ENCODE results near the gene DGKH. TPM values are rescaled to one million over a fixed set of nuclear protein-coding genes. Genes with fewer than 3 reads are reported as not detected.
A peak's percentile ranks its signal among the peaks of the same experiment; 100 is the strongest.
"Not testable (repeated sequence)": the region's sequence is repeated elsewhere in the genome, so short reads cannot be mapped to it uniquely, and the experiment has no call there.

Gene DGKH
- total RNA-seq, 1 donor from 2014 or later: 11.8 TPM

DNA sequence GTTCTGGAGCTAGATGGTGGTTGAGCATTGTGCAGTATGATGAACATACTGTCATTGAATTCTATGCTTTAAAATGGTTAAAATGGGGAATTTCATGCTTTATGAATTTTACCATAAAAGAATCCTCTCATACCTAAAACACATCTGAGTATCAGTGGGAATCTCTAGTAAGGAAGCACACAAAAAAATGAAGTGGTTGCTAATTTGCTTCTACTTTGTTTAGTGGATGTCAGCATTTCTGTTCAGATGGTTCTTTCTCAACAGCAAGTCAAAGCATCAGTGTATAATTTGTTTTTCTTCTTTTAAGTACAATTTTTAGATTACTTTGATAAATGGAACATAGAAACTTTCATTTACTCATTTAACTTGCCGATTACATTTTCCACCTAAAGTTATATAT is 171.4 kb downstream of the DGKH start:
- DNase-seq (ENCODE audit: low spot score): no peak

DNA sequence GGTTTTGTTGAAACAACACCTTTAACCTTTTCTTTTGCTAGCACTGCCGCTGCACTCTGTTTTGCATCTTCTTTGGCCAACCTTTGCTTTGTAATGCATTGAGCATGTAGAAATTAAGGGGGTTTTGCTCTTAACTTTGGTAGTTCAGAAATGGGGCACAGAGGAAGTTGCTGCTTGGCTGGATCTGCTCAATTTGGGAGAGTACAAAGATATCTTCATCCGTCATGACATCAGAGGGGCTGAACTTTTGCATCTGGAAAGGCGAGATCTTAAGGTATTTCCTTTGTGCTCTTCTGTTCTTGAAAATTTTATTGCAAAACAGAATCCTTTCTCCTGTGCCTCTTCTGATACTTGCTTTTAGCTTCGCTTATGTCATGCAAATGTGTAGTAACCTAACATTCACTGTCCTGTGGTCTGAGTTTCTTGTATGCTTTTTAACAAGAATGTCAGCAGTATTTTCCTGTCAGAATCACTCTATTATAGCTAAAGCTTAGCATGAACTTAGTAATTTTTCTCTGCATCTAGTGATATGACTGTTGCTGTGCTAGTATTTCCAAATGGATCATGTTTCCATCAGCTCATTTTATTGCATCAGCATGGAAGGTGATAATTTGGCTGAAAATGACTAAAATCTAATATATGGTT is 172.8 kb downstream of the DGKH start:
- DNase-seq (ENCODE audit: low spot score): no peak

DNA sequence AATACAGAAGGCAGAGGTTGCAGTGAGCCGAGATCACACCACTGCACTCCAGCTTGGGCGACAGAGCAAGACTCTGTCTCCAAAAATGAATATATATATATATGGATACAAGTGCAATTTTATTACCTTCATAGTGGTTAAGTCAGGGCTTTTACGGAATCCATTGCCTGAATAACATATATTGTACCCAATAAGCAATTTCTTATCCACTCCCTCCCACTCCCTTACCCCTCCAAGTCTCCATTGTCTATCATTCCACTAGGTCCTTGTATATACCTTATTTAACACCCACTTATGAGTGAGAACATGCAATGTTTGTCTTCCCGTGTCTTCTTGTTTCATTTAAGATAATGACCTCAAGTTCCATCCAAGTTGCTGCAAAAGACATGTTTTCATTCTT is 175.2 kb downstream of the DGKH start:
- no peak for DNase-seq (ENCODE audit: low spot score)

DNA sequence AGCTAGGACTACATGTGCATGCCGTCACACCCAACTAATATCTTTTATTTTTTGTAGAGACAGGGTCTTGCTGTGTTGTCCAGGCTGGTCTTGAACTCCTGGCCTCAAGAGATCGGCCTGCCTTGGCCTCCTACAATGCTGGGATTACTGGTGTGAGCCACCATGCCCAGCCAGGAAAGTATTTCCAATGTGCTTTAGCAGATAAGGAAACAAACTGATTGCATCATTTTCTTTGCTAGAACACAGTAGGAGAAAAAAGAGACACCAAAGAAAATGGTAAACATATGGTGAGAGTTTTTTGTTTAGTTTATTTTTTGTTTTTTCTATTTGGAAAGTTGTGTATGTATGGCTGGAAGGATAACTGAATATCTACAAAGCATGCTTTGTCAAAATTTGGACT is 176.6 kb downstream of the DGKH start:
- DNase-seq (ENCODE audit: low spot score): no peak

DNA sequence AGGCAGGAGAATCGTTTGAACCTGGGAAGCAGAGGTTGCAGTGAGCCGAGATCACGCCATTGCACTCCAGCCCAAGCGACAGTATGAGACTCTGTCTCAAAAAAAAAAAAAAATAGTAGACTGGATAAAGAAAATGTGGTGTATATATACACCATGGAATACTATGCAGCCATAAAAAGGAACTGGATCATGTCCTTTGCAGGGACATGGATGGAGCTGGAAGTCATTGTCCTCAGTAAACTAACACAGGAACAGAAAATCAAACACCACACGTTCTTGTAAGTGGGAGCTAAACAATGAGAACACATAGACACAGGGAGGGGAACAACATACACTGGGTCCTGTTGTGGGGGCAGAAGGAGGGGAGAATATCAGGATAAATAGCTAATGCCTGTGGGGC is 178.3 kb downstream of the DGKH start:
- not testable (repeated sequence) for DNase-seq (ENCODE audit: low spot score)

DNA sequence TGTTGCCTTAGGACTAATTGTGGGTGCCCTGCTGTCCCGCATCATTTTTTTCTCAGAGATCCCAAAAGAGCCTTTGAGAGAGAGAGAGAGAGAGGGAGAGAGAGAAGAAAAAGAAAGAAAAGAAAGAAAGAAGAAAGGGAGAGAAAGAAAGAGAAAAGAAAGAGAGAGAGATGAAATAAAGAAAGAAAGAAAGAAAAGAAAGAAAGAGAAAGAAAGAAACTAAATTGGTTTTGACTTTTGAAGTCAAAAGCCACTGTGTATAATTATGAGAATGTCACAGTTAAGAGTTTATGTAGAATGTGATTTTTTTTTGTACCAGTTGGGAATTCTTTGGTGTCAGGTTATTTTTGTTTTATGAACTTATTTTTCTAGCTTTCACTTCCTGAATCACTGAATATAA is 180.1 kb downstream of the DGKH start:
- no peak for DNase-seq (ENCODE audit: low spot score)

DNA sequence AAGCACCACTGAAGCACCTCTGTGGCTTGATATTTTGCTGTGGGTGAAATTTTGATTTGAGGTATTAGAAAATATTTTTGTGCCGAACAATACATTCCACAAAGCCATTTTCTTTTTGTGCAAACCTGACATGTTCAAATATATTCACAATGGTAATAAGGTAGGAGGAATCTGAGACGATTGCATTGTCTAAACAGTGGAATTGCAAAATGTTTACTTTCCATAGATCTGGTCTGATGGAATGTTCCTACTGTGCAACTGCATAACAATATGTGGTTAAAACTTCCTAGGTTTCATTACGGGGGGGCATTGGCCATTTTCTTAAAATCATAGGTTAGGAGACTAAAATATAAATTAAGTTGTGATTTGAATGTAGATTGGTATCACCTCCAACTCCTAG is 180.8 kb downstream of the DGKH start:
- no peak for DNase-seq (ENCODE audit: low spot score)

DNA sequence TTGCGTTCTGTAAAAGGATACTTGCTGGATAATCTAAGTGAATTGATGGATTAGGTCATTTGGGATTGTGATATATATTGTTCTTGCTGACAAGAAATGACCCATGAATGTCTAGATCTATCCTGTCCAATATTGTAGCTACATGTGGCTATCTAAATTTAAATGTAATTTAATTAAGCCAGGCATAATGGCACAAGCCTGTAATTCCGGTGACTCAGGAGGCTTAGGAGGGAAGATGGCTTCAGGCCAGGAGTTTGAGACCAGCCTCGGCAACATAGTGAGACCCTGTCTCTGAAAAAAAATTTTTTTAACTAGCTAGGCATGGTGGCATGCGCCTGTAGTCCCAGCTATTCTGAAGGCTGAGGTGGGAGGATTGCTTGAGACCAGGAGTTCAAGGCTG is 184.2 kb downstream of the DGKH start:
- no peak for DNase-seq (ENCODE audit: low spot score)

DNA sequence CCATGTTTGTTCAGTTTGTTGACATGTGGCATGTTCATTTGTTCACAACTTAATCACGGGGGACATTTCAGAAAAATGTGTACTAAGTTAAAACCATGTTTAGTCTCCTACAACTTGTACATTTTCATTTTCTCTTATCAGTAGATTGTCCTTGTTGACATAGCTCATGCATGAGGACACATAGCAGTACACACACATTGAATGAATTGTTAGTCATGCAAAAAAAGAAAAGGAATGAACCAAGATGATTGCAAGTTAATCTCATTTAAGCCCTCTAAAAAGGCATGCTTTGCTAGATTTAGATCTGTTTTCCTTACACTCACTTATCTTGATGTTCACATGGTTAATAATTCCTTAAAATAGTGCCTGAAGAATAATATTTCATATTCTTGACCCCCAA is 185.3 kb downstream of the DGKH start:
- DNase-seq (ENCODE audit: low spot score): no peak

DNA sequence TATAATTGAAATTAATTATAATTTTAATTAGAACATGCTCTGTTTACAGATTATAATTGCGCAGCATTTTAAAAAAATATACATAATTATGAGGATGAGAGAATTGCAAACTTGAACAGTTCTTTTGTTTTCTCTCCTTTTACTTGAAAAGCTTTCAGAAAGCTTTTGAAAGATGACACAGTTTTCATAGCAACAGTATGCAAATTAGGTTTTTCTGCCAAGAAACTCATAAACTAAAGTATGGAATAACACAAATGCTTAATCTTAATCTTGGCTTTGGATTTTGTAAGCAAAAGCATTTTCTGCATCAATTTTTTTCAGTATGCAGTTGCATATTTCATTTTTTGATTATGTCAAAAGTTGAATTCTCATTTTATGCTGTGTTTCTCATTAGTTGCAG is 190.7 kb downstream of the DGKH start:
- no peak for DNase-seq (ENCODE audit: low spot score)

DNA sequence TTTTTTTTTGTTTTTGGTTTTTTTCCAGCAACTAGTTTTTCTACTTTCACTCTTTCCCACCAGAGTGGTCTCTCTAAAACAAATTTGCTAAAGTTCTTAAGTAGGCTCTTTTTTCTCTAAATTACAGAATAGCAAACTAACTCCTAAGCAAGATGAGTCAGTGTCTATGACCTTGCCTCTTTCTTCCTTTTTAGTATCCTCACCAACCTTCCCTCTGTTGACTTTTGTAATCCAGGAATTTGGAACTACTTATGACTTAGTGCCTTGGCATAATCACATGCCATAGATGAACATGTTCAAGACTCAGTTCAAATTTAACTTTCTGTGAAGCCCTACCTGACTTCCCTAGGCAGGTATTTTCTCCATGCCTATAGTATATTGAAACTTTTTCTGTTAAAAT is 191.2 kb downstream of the DGKH start:
- no peak for DNase-seq (ENCODE audit: low spot score)

DNA sequence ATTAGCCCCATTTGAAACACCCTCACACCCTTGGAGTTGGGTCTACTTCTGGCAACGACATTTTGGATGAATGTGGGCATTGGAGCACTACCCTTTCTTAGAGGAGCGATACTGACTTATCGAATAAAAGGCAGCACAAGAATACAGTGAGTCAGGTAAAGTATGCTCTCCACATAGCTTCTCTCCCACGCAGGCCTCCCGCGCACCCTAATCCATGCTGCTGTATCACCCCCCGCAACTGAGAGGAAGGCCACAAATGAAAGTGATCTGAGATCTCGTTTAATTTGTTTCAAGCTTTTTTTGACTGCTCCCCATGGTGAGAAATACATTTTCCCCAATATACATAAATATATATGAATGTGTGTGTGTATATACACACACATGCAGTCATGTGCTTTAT is 198.1 kb downstream of the DGKH start:
- no peak for DNase-seq (ENCODE audit: low spot score)

DNA sequence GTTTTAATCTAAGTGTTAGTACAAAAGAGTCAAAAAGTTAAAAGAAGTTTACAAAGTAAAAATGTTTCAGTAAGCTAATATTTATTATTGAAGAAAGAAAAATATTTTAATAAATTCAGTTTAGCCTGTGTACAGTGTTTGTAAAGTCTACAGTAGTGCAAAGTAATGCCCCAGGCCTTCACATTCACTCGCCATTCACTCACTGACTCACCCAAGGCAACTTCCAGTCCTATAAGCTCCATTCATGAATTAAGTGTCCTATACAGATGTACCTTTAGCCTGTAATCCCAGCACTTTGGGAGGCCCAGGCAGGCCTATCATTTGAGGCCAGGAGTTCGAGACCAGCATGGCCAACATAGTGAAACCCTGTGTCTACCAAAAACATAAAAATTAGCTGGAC is 199.4 kb downstream of the DGKH start:
- DNase-seq (ENCODE audit: low spot score): no peak

DNA sequence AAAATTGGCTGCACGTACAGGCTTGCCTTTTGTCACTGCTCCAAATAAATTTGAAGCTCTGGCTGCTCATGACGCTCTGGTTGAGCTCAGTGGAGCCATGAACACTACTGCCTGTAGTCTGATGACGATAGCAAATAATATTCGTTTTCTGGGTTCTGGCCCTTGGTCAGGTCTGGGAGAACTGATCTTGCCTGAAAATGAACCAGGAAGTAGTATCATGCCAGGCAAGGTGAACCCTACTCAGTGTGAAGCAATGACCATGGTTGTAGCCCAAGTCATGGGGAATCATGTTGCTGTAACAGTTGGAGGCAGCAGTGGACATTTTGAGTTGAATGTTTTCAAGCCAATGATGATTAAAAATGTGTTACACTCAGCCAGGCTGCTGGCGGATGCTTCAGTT is 207.4 kb downstream of the DGKH start:
- DNase-seq (ENCODE audit: low spot score): no peak

DNA sequence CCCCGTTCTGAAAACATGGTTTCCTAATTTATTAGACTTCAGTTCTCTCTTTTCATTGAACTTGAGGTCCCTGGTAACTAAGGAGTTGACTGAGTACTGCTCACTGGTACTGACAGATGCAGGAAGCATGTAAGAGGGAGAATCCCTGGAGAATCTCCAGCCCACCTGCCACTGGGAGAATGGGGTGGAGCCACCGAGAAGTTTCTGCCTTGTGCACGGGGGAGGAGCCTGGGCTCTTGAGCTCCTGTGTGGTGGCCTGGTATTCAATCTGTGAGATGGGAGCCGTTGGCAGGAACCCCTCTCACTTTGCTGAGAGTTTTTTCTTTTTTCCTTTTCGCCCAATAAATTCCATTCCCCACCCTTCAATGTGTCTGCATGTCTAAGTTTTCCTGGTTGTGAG is 210.3 kb downstream of the DGKH start:
- no peak for DNase-seq (ENCODE audit: low spot score)

DNA sequence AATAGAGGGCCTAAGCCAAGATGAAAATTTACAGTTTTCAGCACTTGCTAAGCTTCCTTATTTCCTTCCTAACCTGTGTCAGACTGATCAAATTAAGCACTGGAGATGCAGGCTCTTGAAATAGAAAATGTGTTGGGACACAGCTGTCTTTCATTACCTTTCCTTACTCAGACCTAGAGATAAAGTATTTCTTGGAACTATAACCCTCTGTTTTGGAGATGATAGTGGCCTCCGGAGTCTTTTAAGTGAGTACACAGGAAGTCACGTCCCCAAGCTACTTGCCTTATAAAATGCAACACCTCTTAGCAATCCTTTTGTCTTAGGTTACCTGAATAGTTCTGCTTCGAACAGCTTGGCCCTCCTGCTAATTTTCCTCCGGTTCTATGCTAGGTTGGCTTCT is 211.1 kb downstream of the DGKH start:
- no peak for DNase-seq (ENCODE audit: low spot score)

DNA sequence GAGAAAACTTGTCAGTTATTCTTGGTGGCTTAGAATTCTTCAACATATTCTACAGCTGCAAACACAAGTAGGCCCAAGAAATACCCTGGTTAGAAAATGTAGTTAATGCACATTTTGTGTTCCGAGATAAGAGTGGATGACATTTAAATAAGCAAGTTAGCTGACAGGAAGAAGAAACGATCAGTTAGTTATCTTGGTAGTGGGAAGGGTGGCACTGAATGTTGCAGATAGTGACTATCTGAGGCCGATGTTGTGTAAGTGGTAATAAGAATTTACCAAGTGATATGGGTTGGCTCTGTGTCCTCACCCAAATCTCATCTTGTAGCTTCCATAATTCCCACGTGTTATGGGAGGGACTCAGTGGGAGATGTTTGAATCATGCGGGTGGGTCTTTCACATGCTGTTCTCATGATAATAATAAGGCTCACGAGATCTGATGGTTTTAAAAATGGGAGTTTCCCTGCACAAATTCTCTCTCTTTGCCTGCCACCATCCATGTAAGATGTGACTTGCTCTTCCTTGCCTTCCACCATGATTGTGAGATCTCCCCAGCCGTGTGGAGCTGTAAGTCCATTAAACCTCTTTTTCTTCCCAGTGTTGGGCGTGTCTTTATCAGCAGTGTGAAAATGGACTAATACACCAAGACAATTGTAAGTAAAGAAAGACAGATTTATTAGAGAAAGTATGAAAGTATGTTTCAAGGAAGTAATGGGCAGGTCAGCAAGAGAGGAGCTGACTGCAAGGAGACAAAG is 212.6 kb downstream of the DGKH start:
- DNase-seq (ENCODE audit: low spot score): no peak

DNA sequence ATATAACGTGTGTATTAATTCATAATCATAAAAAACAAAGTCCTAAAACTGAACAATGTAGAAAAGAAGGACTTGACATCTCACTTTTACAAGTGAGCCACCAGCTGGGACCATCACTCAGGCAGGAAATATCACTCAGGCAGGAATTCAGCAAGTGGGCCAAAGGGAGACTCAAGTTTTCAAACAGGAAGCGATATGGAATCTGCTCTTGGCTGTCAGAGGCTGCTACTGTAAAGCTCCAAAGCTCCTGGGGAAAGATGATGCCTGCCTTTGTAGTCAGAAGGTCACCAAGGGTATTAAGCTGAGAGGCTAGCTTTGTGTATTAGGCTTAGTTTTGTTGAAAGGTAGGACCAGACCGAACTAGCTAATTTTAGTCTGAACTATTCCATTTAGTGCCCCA is 218.0 kb downstream of the DGKH start:
- no peak for DNase-seq (ENCODE audit: low spot score)

DNA sequence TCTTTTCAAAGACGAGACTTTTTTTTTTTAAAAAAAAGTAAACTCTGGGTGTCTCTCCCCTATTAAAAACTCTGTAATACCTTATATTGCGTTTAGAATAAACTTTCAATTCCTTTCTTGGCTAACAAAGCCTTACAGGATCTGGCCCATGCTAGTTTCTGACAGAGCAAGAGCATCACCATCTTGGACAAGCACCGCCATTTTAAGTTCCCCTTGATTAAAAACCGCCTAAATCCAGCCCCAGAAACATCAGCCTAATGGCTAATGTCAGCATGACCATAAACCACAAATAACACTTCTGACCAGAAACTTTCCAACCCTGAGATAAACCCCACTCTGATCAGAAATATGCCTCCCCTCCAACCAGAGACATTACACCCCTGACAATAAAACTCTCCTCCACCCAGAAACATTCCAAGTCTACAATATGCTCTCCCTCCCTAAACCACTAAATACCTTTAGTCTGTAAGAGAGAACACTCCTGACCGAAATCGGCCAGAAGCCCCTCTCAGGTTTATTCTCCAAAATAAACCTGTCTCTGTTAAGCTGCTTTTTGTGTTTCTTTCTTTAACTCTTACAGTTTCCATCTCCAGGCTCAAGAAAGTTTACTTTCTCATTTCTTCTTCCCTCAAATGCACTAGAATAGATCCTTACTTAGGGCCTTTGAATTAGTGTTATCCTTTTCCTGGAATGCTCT is 221.9 kb downstream of the DGKH start:
- no peak for DNase-seq (ENCODE audit: low spot score)

DNA sequence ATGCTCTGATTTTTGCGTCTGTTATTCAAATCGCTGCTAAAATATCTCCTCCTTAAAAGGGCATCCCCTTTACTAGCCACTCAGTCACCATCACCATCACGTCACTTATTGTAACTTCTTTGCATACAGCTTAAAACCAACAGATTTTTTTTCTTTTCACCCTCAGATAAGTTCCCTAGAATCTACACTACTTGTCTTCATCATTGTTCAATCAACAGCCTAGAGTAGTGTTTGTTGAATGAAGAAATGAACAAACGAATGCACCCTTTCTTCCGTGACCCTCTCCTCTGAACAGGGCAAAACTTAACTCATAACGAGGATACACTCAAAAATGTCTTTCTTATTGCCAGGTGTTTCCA is 222.4 kb downstream of the DGKH start:
- no peak for DNase-seq (ENCODE audit: low spot score)

DNA sequence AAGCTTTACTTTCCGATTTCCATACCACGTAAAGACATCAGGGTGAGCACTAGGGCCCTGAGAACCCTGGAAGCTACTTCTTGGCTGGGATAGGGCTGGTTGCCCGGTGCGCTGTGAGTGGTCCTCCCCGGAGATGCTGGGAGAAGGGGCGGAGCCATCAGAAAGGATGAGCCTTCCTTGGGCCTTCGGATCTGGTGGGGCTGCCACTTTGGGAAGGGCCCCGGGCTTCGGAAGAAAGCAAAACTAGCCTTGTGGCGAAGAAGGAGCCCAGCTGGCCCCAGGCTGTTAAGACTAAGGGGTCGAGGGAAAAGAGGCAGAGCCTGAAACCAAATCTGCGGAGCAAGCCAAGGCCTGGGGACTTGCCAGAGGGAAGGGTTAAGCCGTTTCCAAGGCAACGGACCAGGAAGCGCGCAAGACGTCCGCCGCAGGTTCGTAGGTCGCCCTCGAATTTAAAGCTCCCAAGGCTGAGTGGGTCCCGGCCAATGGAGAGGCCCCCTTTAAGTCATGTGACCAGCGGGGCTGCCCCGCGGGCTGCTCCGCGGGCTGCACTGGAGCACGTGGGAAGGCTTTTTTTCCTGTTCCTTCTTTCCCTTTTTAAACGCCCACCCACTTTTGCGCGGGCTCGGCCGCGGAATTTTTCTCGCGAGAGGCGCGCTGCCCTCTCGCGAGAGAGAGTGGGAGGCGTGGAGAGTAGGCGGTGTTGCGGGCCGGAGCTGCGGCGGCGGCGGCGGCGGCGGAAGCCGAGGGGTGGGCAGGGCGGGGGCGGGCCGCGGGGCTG is 223.1 kb downstream of the DGKH start:
- peak; percentile 96 for DNase-seq (ENCODE audit: low spot score)
